ENCODE results near the gene AMY2B. TPM values are rescaled to one million over a fixed set of nuclear protein-coding genes. Genes with fewer than 3 reads are reported as not detected.
"Not testable (repeated sequence)": the region's sequence is repeated elsewhere in the genome, so short reads cannot be mapped to it uniquely, and the experiment has no call there.

AMY2B gene
- total and polyA plus RNA-seq, 9 donors = 16.3 to 59.7 (median 29.1) TPM

DNA sequence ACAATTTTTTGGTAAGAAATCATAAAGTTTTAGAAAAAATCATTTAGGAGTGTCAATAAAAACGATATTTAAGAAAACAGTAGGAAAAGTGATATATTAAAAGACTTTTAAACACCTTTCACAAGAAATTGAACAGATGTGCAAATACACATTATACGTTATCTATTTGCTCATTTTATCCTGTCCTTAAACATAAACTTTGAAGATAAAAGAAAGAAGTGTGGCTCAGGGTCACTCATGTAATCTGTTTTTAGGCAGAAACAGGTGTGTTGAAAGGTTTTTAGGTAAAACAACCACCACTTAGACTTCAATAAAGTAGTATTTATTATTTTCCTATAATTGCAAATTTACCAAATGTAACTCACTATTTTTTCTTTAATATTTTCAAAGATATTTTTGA is 13.1 kb downstream of the AMY2B start:
- intact Hi-C loops (cut with DNase I) = no loop called here
- Histone ChIP-seq H3K4me3 (no peak overlapping the region), H3K4me1 (ENCODE audit: insufficient read depth) (no peaks in the 10 kb centered on the region), H3K36me3 (no peaks in the 10 kb centered on the region), H3K9me3 (no peaks in the 10 kb centered on the region), H3K27ac (no peak overlapping the region), H3K27me3 (no peaks in the 10 kb centered on the region)
- WGBS, 3 donors = 75 to 88% (median 78%) methylated on average over 2 of the region's 2 CpGs
- TF ChIP-seq, protein P1, sequence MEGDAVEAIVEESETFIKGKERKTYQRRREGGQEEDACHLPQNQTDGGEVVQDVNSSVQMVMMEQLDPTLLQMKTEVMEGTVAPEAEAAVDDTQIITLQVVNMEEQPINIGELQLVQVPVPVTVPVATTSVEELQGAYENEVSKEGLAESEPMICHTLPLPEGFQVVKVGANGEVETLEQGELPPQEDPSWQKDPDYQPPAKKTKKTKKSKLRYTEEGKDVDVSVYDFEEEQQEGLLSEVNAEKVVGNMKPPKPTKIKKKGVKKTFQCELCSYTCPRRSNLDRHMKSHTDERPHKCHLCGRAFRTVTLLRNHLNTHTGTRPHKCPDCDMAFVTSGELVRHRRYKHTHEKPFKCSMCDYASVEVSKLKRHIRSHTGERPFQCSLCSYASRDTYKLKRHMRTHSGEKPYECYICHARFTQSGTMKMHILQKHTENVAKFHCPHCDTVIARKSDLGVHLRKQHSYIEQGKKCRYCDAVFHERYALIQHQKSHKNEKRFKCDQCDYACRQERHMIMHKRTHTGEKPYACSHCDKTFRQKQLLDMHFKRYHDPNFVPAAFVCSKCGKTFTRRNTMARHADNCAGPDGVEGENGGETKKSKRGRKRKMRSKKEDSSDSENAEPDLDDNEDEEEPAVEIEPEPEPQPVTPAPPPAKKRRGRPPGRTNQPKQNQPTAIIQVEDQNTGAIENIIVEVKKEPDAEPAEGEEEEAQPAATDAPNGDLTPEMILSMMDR (IDR thresholded peaks at IDR 0.05) = no peak
- no peak for TF ChIP-seq EP300 (IDR thresholded peaks at IDR 0.05)
- TF ChIP-seq POLR2A (IDR thresholded peaks at IDR 0.05) = no peak
- DNase-seq = no peak

DNA sequence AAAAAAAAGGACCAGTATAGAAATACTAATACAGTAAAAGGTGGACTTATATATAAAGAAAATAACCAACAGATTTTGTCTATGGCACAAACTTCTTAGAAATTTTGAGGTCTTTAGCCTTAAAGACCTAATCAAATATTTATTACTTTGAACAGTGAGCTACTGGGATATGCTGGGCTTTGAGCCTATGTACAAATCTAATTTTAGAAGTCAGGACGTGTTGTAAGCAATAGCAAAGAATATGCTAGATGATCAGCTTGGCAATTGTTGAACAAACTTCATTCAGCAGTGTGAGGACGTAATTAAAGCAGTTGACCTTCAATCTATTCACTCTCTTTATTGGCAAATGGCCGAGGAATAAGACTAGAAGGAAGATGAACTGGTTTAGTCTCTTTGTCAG is 31.4 kb downstream of the AMY2B start:
- intact Hi-C loops (cut with DNase I); H3K27ac ChIP-seq; H3K27me3 ChIP-seq; H3K4me1 ChIP-seq (ENCODE audit: insufficient read depth); H3K4me3 ChIP-seq; H3K9me3 ChIP-seq; DNase-seq; H3K36me3 ChIP-seq: not testable (repeated sequence)
- WGBS, 3 donors = no CpG with 5 or more reads among the region's 3 CpGs

DNA sequence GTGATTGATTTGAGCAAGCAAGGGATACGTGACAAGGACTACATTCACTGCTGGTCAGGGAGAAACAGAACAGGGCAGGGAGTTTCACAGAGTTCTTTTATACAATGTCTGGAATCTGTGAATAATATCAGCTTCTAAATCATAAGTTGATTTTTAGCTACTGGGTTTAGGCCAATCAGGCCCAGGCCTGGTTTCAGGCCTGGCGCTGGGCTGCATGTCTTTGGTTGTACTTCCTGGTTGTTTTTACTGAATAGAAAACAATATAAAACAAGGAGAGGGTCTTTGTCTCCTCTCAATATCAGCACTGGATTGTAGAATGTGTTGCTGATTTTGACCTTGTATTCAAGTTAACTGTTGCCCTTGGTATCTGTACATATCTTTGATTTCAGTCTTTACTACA is 45.0 kb downstream of the AMY2B start:
- no peak for DNase-seq
- H3K4me1 ChIP-seq (ENCODE audit: insufficient read depth) = no peaks in the 10 kb centered on the region
- no peak overlapping the region for H3K27ac ChIP-seq
- intact Hi-C loops (cut with DNase I) = no loop called here
- no peaks in the 10 kb centered on the region for H3K36me3 ChIP-seq
- TF ChIP-seq POLR2A (IDR thresholded peaks at IDR 0.05) = no peak
- TF ChIP-seq EP300 (IDR thresholded peaks at IDR 0.05) = no peak
- TF ChIP-seq, protein P1 (IDR thresholded peaks at IDR 0.05) = no peak
- H3K27me3 ChIP-seq = no peaks in the 10 kb centered on the region
- 95 to 98% (median 96%) methylated on average over 2 of the region's 2 CpGs for WGBS, 3 donors
- H3K4me3 ChIP-seq = no peak overlapping the region
- H3K9me3 ChIP-seq = no peaks in the 10 kb centered on the region

DNA sequence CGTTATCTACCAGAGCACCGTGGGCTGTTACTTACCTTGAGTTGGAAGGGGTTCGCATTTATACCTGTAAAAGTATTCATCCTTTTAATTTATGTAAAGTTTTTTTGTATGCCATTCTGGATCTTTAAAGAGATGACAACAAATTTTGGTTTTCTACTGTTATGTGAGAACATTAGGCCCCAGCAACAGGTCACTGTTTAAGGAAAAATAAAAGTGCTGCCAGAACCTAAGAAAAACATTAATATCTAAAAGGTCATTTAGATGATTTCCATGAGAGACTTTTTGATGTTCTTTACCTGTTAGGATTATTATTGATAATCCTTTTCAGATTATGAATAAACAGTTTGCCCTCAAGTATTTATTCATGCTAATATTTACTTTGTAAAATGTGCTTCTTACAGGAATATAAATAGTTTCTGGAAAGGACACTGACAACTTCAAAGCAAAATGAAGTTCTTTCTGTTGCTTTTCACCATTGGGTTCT is 45.6 kb downstream of the AMY2B start, which contains the start of gene AMY2A:
TSS of gene AMY2A (plus strand) at position 434 of the 484 bp plus-strand sequence. CDS start at position 448, 14 bp downstream.
- H3K36me3 ChIP-seq; H3K27me3 ChIP-seq; intact Hi-C loops (cut with DNase I); H3K9me3 ChIP-seq; H3K4me3 ChIP-seq; H3K4me1 ChIP-seq (ENCODE audit: insufficient read depth); DNase-seq; H3K27ac ChIP-seq: not testable (repeated sequence)
- 83 to 93% (median 85%) methylated on average over 3 of the region's 3 CpGs for WGBS, 3 donors

DNA sequence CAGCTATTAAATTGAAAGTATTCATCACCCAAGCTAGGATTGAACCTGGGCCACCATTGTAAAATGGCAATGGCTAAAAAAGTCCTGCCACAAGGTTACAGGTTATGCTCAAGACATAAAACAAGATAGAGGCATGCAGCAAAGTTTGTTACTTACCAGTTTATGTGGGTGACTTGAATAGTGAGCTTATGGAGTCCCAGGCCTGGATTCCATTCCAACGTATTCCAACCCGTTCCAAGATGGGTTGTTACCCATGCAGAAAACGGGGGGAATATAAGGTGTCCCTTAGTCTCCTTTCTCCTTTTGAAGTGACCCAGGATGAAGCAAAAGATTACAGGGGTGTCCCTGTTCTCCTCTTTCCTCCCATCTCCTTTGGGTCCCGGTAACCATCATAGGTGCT is 56.0 kb downstream of the AMY2B start:
- H3K9me3 ChIP-seq; intact Hi-C loops (cut with DNase I); H3K27ac ChIP-seq; H3K4me3 ChIP-seq; DNase-seq; H3K4me1 ChIP-seq (ENCODE audit: insufficient read depth); H3K27me3 ChIP-seq; H3K36me3 ChIP-seq: not testable (repeated sequence)
- 91 to 94% (median 91%) methylated on average over 3 to 4 of the region's 4 CpGs for WGBS, 3 donors

Other genes starting within 250 kb of the AMY2B start
- 10 to 100 TPM; 21.6 to 70.2 (median 33.0) TPM for gene RNPC3, start 45.9 kb upstream of the AMY2B start, total RNA-seq
- 10 to 100 TPM; 20.7 to 30.0 TPM for gene RNPC3, start 45.9 kb upstream of the AMY2B start, polyA plus RNA-seq
- gene AMY2A, start 45.8 kb downstream of the AMY2B start, total RNA-seq = 1 to 10 TPM in 1 of 7 donors, under 1 TPM in 3, not detected in 3; 0.42 to 6.9 (median 0.78) TPM
- gene AMY2A, start 45.8 kb downstream of the AMY2B start, polyA plus RNA-seq = under 1 TPM in 1 of 2 donors, not detected in 1; 0.15 TPM
- 10 to 100 TPM in 2 of 7 donors, not detected in 5; 13.3 to 17.5 TPM for gene AMY1A, start 84.2 kb downstream of the AMY2B start, total RNA-seq
- not detected for gene AMY1A, start 84.2 kb downstream of the AMY2B start, polyA plus RNA-seq
- gene AMY1B, start 124.6 kb downstream of the AMY2B start, total RNA-seq = 10 to 100 TPM in 1 of 7 donors, 1 to 10 TPM in 1, under 1 TPM in 1, not detected in 4; 0.85 to 35.5 (median 3.2) TPM
- gene AMY1B, start 124.6 kb downstream of the AMY2B start, polyA plus RNA-seq = not detected
- 10 to 100 TPM in 1 of 7 donors, 1 to 10 TPM in 2, under 1 TPM in 1, not detected in 3; 0.40 to 24.8 (median 5.3) TPM for gene AMY1C, start 178.3 kb downstream of the AMY2B start, total RNA-seq
- gene AMY1C, start 178.3 kb downstream of the AMY2B start, polyA plus RNA-seq = under 1 TPM in 1 of 2 donors, not detected in 1; 0.12 TPM

Data from ovary (tissue), 9 donors.